HG02840 (cell line): ENCODE data around the gene ZNF892.
"Not testable (repeated sequence)": the region's sequence is repeated elsewhere in the genome, so short reads cannot be mapped to it uniquely, and the experiment has no call there.

Source experiments
- ATAC-seq: cut with Tn5 transposase; IDR thresholded peaks from one replicate; pipeline ENCODE4 v1.9.1; 2021; ENCODE audit warnings: mild to moderate bottlenecking, moderate library complexity, moderate number of reproducible peaks; ENCODE audit not compliant: unreplicated experiment, low FRiP score

The ZNF892 gene

DNA sequence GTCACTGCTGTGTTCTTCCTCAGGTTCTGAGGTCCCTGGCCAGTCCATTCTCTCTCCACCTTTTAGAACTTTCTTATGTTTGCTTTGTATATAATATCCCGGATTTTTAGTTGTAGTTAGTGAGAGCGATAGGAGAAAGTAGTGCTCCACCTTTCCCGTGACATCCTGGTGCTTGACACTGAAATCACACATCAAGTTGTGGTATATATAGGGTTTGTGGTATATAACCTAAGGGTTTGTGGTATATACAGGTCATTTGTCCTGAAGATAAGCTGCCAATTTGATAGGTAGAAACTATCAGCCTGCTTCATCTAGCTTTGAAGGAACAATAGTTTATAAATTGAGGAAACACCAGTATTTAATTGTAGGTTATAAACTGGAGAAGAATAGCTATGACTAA is 13.1 kb downstream of the ZNF892 start:
- no peak for ATAC-seq

DNA sequence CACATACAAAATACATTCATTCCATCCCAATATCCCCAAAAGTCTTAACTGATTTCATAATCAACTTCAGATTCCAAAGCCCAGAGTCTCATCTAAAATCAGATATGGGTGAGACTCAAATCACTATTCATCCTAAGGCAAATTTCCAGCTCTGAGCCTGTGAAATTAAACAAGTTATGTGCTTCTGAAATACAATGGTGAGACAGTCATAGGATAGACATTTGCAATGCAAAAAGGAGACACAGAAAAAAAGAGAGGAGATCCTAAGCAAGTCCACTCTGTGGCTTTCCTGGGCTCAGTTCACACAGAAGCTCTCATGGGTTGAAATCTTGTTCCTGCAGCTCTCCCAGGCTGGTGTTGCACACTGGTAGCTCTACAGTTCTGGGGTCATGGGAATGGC is 18.3 kb downstream of the ZNF892 start:
- no peak for ATAC-seq

GRCh38 chr2:95231723-95232122 is 24.4 kb downstream of the ZNF892 start:
- ATAC-seq = no peak

GRCh38 chr2:95232232-95232631 is 24.9 kb downstream of the ZNF892 start:
- no peak for ATAC-seq

GRCh38 chr2:95234286-95234785 is 27.0 kb downstream of the ZNF892 start:
- no peak for ATAC-seq

- no peak for ATAC-seq
Measured at GRCh38 chr2:95234816-95235215, 27.5 kb downstream of the ZNF892 start.

DNA sequence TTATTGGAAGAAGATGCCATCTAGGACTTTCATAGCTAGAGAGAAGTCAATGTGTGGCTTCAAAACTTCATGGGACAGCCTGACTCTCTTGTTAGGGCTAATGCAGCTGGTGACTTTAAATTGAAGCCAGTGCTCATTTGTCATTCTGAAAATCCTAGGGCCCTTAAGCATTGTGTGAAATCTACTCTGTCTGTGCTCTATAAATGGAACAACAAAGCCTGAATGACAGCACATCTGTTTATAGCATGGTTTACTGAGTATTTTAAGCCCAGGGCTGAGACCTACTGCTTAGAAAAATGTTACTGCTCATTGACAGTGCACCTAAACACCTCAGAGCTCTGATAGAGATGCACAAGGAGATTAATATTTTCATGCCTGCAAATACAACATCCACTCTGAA is 30.8 kb downstream of the ZNF892 start:
- ATAC-seq = no peak

DNA sequence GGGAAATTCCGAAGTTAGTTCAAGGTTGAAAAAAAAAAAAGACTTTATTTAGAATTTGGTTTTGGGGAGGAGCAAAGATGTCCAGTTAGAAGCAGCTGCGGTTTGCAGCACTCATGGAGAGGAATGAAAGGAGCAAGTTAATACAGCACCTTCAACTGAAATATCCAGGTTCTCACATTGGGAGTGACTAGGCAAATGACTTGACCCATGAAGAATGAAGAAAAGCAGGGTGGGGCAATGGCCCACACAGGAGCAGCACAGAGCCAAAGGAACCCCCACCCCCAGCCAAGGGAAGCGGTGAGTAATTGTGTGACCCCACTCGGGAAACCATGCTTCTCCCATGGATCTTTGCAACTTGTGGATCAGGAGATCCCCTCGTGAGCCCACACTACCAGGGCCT is 32.8 kb downstream of the ZNF892 start:
- no peak for ATAC-seq

DNA sequence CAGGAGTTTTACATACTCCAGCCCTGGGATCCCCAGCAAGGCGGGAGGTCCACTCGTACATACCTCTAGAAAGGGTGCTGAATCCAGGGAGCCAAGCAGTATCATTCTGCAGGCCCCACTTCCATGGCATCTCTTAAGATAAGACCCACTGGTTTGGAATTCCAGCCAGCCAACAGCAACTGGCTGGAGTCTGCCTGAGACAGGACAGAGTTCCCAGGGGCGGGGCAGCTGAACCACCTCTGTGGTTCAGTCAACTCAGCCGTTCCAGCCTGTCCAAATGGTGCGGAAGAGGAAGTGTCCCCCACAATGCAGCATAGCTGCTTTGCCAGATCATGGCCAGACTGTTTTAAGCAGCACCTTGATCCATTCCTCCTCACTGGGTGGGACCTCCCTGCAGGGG is 33.2 kb downstream of the ZNF892 start:
- ATAC-seq = no peak

DNA sequence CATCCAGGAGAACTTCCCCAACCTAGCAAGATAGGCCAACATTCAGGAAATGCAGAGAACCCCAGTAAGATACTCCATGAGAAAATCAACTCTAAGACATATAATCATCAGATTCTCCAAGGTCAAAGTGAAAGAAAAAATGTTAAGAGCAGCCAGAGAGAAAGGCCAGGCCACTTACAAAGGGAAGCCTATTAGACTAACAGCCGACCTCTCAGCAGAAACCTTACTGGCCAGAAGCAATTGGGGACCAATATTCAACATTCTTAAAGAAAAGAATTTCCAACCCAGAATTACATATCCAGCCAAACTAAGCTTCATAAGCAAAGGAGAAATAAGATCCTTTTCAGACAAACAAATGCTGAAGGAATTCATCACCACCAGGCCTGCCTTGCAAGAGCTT is 34.8 kb downstream of the ZNF892 start:
- ATAC-seq = not testable (repeated sequence)
